Astrocyte (in vitro differentiated cells and primary cell): ENCODE data around the gene LAMA5. TPM values are rescaled to one million over a fixed set of nuclear protein-coding genes. Genes with fewer than 3 reads are reported as not detected.

Source experiments
- DNase-seq: peaks from one replicate; pipeline ENCODE4 v3.0.0-alpha.2; 2010; ENCODE audit warnings: low read depth
- FAIRE-seq: peaks from 2 replicates; lab custom pipeline; 2011; peaks lifted over from hg19 to GRCh38; lab: Jason Lieb, UNC
- H2AFZ ChIP-seq: 2 replicates; pipeline ENCODE4 v1.6.0; 2012; ENCODE audit warnings: low read depth, low read length, inconsistent platforms
- H3K27ac ChIP-seq: 2 replicates; pipeline ENCODE4 v1.5.1; 2011; ENCODE audit warnings: low read depth, low read length, inconsistent platforms
- H3K27me3 ChIP-seq: 2 replicates; pipeline ENCODE4 v1.6.0; 2011; ENCODE audit warnings: low read length, inconsistent platforms; ENCODE audit not compliant: insufficient read depth
- H3K36me3 ChIP-seq: 2 replicates; pipeline ENCODE4 v1.5.1; 2011; ENCODE audit warnings: low read length, inconsistent platforms; ENCODE audit not compliant: insufficient read depth
- H3K4me1 ChIP-seq: 2 replicates; pipeline ENCODE4 v1.5.1; 2011; ENCODE audit warnings: low read length, inconsistent platforms; ENCODE audit not compliant: insufficient read depth
- H3K4me2 ChIP-seq: 2 replicates; pipeline ENCODE4 v1.6.0; 2012; ENCODE audit warnings: low read length, inconsistent platforms
- H3K4me3 ChIP-seq: 2 replicates; pipeline ENCODE4 v1.5.1; 2011; ENCODE audit warnings: low read depth, mild to moderate bottlenecking, low read length, inconsistent platforms; ENCODE audit not compliant: insufficient read depth
- H3K79me2 ChIP-seq: 2 replicates; pipeline ENCODE4 v1.6.0; 2012; ENCODE audit warnings: mild to moderate bottlenecking, low read length, inconsistent platforms; ENCODE audit not compliant: insufficient read depth
- H3K9ac ChIP-seq: 2 replicates; pipeline ENCODE4 v1.6.0; 2012; ENCODE audit warnings: mild to moderate bottlenecking, low read length, inconsistent platforms
- H3K9me3 ChIP-seq: 2 replicates; pipeline ENCODE4 v1.5.1; 2012; ENCODE audit warnings: low read depth, mild to moderate bottlenecking, low read length, inconsistent platforms; ENCODE audit not compliant: insufficient read depth
- H4K20me1 ChIP-seq: 2 replicates; pipeline ENCODE4 v1.6.0; 2012; ENCODE audit warnings: low read length, inconsistent platforms; ENCODE audit not compliant: insufficient read depth
- H3K27ac Mint-ChIP-seq: one replicate; pipeline ENCODE4 v1.8.0; 2021; ENCODE audit warnings: mild to moderate bottlenecking, mixed read lengths; ENCODE audit not compliant: unreplicated experiment
- H3K27me3 Mint-ChIP-seq: one replicate; pipeline ENCODE4 v1.8.0; 2021; ENCODE audit warnings: low read depth, mixed read lengths; ENCODE audit not compliant: unreplicated experiment
- H3K36me3 Mint-ChIP-seq: one replicate; pipeline ENCODE4 v1.8.0; 2021; ENCODE audit warnings: low read depth, mixed read lengths; ENCODE audit not compliant: unreplicated experiment
- H3K4me1 Mint-ChIP-seq: one replicate; pipeline ENCODE4 v1.8.0; 2021; ENCODE audit warnings: low read depth, mixed read lengths; ENCODE audit not compliant: unreplicated experiment
- H3K4me3 Mint-ChIP-seq: one replicate; pipeline ENCODE4 v1.8.0; 2021; ENCODE audit warnings: mild to moderate bottlenecking, moderate library complexity, mixed read lengths; ENCODE audit not compliant: unreplicated experiment
- H3K9me3 Mint-ChIP-seq: one replicate; pipeline ENCODE4 v1.8.0; 2021; ENCODE audit warnings: mild to moderate bottlenecking, mixed read lengths; ENCODE audit not compliant: unreplicated experiment
- CTCF ChIP-seq: IDR thresholded peaks from 2 replicates; pipeline ENCODE4 v1.5.1; 2011; ENCODE audit warnings: low read depth, mild to moderate bottlenecking, inconsistent platforms, low read length, moderate library complexity; ENCODE audit not compliant: insufficient read depth
- EZH2 ChIP-seq: IDR thresholded peaks from 2 replicates; pipeline ENCODE4 v1.6.1; 2012; ENCODE audit warnings: mild to moderate bottlenecking, low read length, inconsistent platforms; ENCODE audit not compliant: insufficient read depth
- total RNA-seq: library from RNA; stranded (reverse); gene quantifications from 2 replicates; pipeline ENCODE4 v1.2.1, GENCODE V29; 2021

LAMA5 gene
- total RNA-seq, 1 donor from 2014 or later, result 350 TPM

GRCh38 chr20:62338294-62338620 lies 28.9 kb downstream of the LAMA5 start:
- H4K20me1 ChIP-seq, result no peaks in the 10 kb centered on the region
- no peak overlapping the region for H3K4me2 ChIP-seq
- no peak overlapping the region for H3K27ac ChIP-seq
- no peak overlapping the region for H3K4me3 ChIP-seq
- H2AFZ ChIP-seq, result no peak overlapping the region
- no peaks in the 10 kb centered on the region for H3K27me3 Mint-ChIP-seq
- H3K4me1 Mint-ChIP-seq, result no peaks in the 10 kb centered on the region
- DNase-seq (no peak), FAIRE-seq (no peak)
- peaks cover 24% of the 10 kb centered on the region for H3K36me3 Mint-ChIP-seq
- H3K9me3 Mint-ChIP-seq, result no peaks in the 10 kb centered on the region
- H3K4me1 ChIP-seq, result no peaks in the 10 kb centered on the region
- no peaks in the 10 kb centered on the region for H3K79me2 ChIP-seq
- no peaks in the 10 kb centered on the region for H3K9me3 ChIP-seq
- H3K27me3 ChIP-seq, result no peaks in the 10 kb centered on the region
- no peak overlapping the region for H3K27ac Mint-ChIP-seq
- H3K4me3 Mint-ChIP-seq, result no peak overlapping the region
- H3K36me3 ChIP-seq, result peaks cover 5% of the 10 kb centered on the region
- TF ChIP-seq CTCF (no peak), EZH2 (no peak)
- H3K9ac ChIP-seq, result no peak overlapping the region

GRCh38 chr20:62337558-62338293 lies 29.4 kb downstream of the LAMA5 start:
- Mint-ChIP-seq H3K9me3 (no peaks in the 10 kb centered on the region), H3K27ac (no peak overlapping the region), H3K4me3 (no peak overlapping the region), H3K27me3 (no peaks in the 10 kb centered on the region), H3K4me1 (no peaks in the 10 kb centered on the region), H3K36me3 (peaks cover 19% of the 10 kb centered on the region)
- TF ChIP-seq EZH2, result no peak
- no peak for TF ChIP-seq CTCF
- FAIRE-seq (no peak), DNase-seq (no peak)
- no peak overlapping the region for H3K9ac ChIP-seq
- H4K20me1 ChIP-seq, result no peaks in the 10 kb centered on the region
- no peak overlapping the region for H3K4me3 ChIP-seq
- no peak overlapping the region for H3K4me2 ChIP-seq
- no peak overlapping the region for H3K27ac ChIP-seq
- no peaks in the 10 kb centered on the region for H3K79me2 ChIP-seq
- H3K36me3 ChIP-seq, result peaks cover 5% of the 10 kb centered on the region
- H2AFZ ChIP-seq, result no peak overlapping the region
- H3K4me1 ChIP-seq, result no peaks in the 10 kb centered on the region
- H3K9me3 ChIP-seq, result no peaks in the 10 kb centered on the region
- H3K27me3 ChIP-seq, result no peaks in the 10 kb centered on the region
